H1 (cell line): Measurements from ENCODE around the gene CEP70. TPM values are rescaled to one million over a fixed set of nuclear protein-coding genes. Genes with fewer than 3 reads are reported as not detected.

Experiments
- CTCF ChIA-PET: fragments of 300-600 bp; sonication (Branson Sonifier 250); formaldehyde crosslinking; loops from one replicate; lab custom pipeline; 2021; ENCODE audit not compliant: partially characterized antibody; lab: Charles Lee
- POLR2A ChIA-PET: fragments of 300-600 bp; sonication (Branson Sonifier 250); formaldehyde crosslinking; loops from one replicate; lab custom pipeline; 2021; ENCODE audit warnings: inconsistent platforms; ENCODE audit not compliant: partially characterized antibody; lab: Charles Lee
- DNase-seq, 2 experiments: peaks; one replicate each; pipeline versions ENCODE4 v3.0.0 to v3.0.0-alpha.2; 2010 to 2022; ENCODE audit warnings: low spot score in 2 of 2, low read depth in 1 of 2, mixed read lengths in 1 of 2
- FAIRE-seq: peaks from 2 replicates; lab custom pipeline; 2011; peaks lifted over from hg19 to GRCh38; lab: Jason Lieb, UNC
- H2AFZ ChIP-seq: 2 replicates; pipeline ENCODE4 v1.8.1; 2012; ENCODE audit warnings: low read length, inconsistent platforms
- H2AK5ac ChIP-seq: 2 replicates; pipeline ENCODE4 v1.6.1; 2013; ENCODE audit warnings: low read depth, low read length
- H2BK120ac ChIP-seq: replicated peaks from 2 replicates; pipeline ENCODE3; 2013; ENCODE audit warnings: low read depth, low read length, inconsistent platforms
- H2BK12ac ChIP-seq: 2 replicates; pipeline ENCODE4 v1.6.1; 2013; ENCODE audit warnings: low read depth, low read length
- H2BK15ac ChIP-seq: 2 replicates; pipeline ENCODE4 v1.6.1; 2013; ENCODE audit warnings: low read length
- H2BK20ac ChIP-seq: 2 replicates; pipeline ENCODE4 v1.6.1; 2013; ENCODE audit warnings: low read length
- H2BK5ac ChIP-seq: 2 replicates; pipeline ENCODE4 v1.6.1; 2013; ENCODE audit warnings: low read depth, low read length
- H3K14ac ChIP-seq: 2 replicates; pipeline ENCODE4 v1.6.1; 2013; ENCODE audit warnings: inconsistent platforms; ENCODE audit not compliant: insufficient read length
- H3K18ac ChIP-seq: 2 replicates; pipeline ENCODE4 v1.6.1; 2013; ENCODE audit warnings: low read length; ENCODE audit errors: extremely low read depth
- H3K23ac ChIP-seq: 2 replicates; pipeline ENCODE4 v1.6.1; 2013; ENCODE audit warnings: inconsistent platforms; ENCODE audit not compliant: insufficient read length
- H3K23me2 ChIP-seq: 2 replicates; pipeline ENCODE4 v1.6.1; 2013; ENCODE audit warnings: low read depth, low read length
- H3K27ac ChIP-seq: 2 replicates; pipeline ENCODE4 v1.6.1; 2011; ENCODE audit warnings: low read depth, low read length, inconsistent platforms
- H3K27me3 ChIP-seq, 4 experiments: replicated peaks in 1 of 4; 1 replicate in 1 of 4; 2 replicates in 3 of 4; pipeline versions ENCODE4 v1.6.1 to v1.8.1; 2011 to 2013; ENCODE audit warnings: low read length in 3 of 4, mild to moderate bottlenecking in 3 of 4, inconsistent platforms in 2 of 4, mixed read lengths in 2 of 4, moderate library complexity in 1 of 4; ENCODE audit not compliant: control insufficient read depth in 3 of 4, insufficient read depth in 3 of 4; ENCODE audit errors: extremely low read depth in 1 of 4
- H3K36me3 ChIP-seq, 4 experiments: 2 replicates each; pipeline versions ENCODE4 v1.6.1 to v1.8.1; 2011 to 2013; ENCODE audit warnings: mild to moderate bottlenecking in 4 of 4, low read length in 3 of 4, moderate library complexity in 2 of 4, control low read depth in 1 of 4, inconsistent platforms in 1 of 4; ENCODE audit not compliant: insufficient read depth in 4 of 4, control insufficient read depth in 2 of 4
- H3K4ac ChIP-seq: replicated peaks from 2 replicates; pipeline ENCODE3; 2013; ENCODE audit warnings: low read length, low read depth, mixed read lengths, inconsistent platforms; ENCODE audit not compliant: insufficient read length
- H3K4me1 ChIP-seq, 4 experiments: replicated peaks in 1 of 4; 1 replicate in 1 of 4; 2 replicates in 3 of 4; pipeline versions ENCODE4 v1.6.1 to v1.8.1; 2011 to 2013; ENCODE audit warnings: low read length in 3 of 4, inconsistent platforms in 2 of 4, mixed read lengths in 1 of 4; ENCODE audit not compliant: insufficient read depth in 4 of 4, control insufficient read depth in 3 of 4
- H3K4me2 ChIP-seq, 2 experiments: 2 replicates each; pipeline versions ENCODE4 v1.6.1 to v1.8.1; 2011 to 2013; ENCODE audit warnings: low read depth in 2 of 2, low read length in 2 of 2, control low read depth in 1 of 2, inconsistent platforms in 1 of 2, mild to moderate bottlenecking in 1 of 2; ENCODE audit not compliant: insufficient read depth in 1 of 2
- H3K4me3 ChIP-seq, 4 experiments: fragments of 200-600, 300-600 bp in 1 of 4; sonication (generic), shearing (Covaris generic), sonication (Bioruptor Twin) in 1 of 4; 2 replicates each; pipeline versions ENCODE4 v1.5.1 to v1.8.1; 2011 to 2016; ENCODE audit warnings: low read length in 4 of 4, low read depth in 3 of 4, control low read depth in 2 of 4, inconsistent platforms in 2 of 4, mild to moderate bottlenecking in 2 of 4, mixed read lengths in 1 of 4, moderate library complexity in 1 of 4; ENCODE audit not compliant: insufficient read depth in 2 of 4; ENCODE audit errors: extremely low read depth in 1 of 4
- H3K56ac ChIP-seq: replicated peaks from 2 replicates; pipeline ENCODE3; 2013; ENCODE audit warnings: low read depth, mild to moderate bottlenecking, mixed read lengths, low read length, inconsistent platforms; ENCODE audit not compliant: insufficient read length
- H3K79me1 ChIP-seq: 2 replicates; pipeline ENCODE4 v1.6.1; 2013; ENCODE audit warnings: low read depth, low read length, control low read depth
- H3K79me2 ChIP-seq, 2 experiments: 2 replicates each; pipeline versions ENCODE4 v1.6.1 to v1.8.1; 2012 to 2013; ENCODE audit warnings: low read length in 2 of 2, mild to moderate bottlenecking in 2 of 2, inconsistent platforms in 1 of 2; ENCODE audit not compliant: insufficient read depth in 2 of 2, control insufficient read depth in 1 of 2
- H3K9ac ChIP-seq, 4 experiments: replicated peaks in 1 of 4; 1 replicate in 1 of 4; 2 replicates in 3 of 4; pipeline versions ENCODE4 v1.6.1 to v1.8.1; 2011 to 2013; ENCODE audit warnings: low read depth in 3 of 4, low read length in 3 of 4, control low read depth in 2 of 4, mild to moderate bottlenecking in 2 of 4, moderate library complexity in 2 of 4, inconsistent platforms in 1 of 4; ENCODE audit errors: extremely low read depth in 1 of 4
- H3K9me3 ChIP-seq, 2 experiments: 2 replicates each; pipeline versions ENCODE4 v1.6.1 to v1.8.1; 2012 to 2013; ENCODE audit warnings: mild to moderate bottlenecking in 2 of 2, moderate library complexity in 2 of 2, control low read depth in 1 of 2, inconsistent platforms in 1 of 2, low read depth in 1 of 2, low read length in 1 of 2, mixed read lengths in 1 of 2; ENCODE audit not compliant: insufficient read depth in 2 of 2
- H4K20me1 ChIP-seq, 2 experiments: replicated peaks in 1 of 2; 2 replicates each; pipeline versions ENCODE3 to v1.8.1; 2011 to 2013; ENCODE audit warnings: inconsistent platforms in 2 of 2, low read length in 2 of 2, mild to moderate bottlenecking in 1 of 2; ENCODE audit not compliant: insufficient read depth in 2 of 2, control insufficient read depth in 1 of 2
- H4K5ac ChIP-seq: 2 replicates; pipeline ENCODE4 v1.6.1; 2013; ENCODE audit warnings: low read length, low read depth, mixed read lengths, inconsistent platforms; ENCODE audit not compliant: insufficient read length
- H4K8ac ChIP-seq: 2 replicates; pipeline ENCODE4 v1.8.0; 2013; ENCODE audit warnings: mild to moderate bottlenecking, moderate library complexity, low read length, inconsistent platforms; ENCODE audit not compliant: insufficient read depth; ENCODE audit errors: extremely low read depth
- H4K91ac ChIP-seq: replicated peaks from 2 replicates; pipeline ENCODE3; 2013; ENCODE audit warnings: low read length, mixed read lengths, inconsistent platforms; ENCODE audit not compliant: insufficient read length
- ASH2L ChIP-seq: fragments of 200-600, 300-600 bp; sonication (generic); IDR thresholded peaks from one replicate; pipeline ENCODE4 v1.7.1; 2017; ENCODE audit warnings: low read length
- BACH1 ChIP-seq: IDR thresholded peaks from 2 replicates; pipeline ENCODE4 v1.6.1; 2012; ENCODE audit warnings: low read length, improper control_type of control experiment
- CBX8 ChIP-seq: fragments of 300-800, 300-1000 bp; sonication (generic); IDR thresholded peaks from 2 replicates; pipeline ENCODE4 v1.7.1; 2016; ENCODE audit warnings: low read depth, low read length, borderline replicate concordance
- CHD2 ChIP-seq: IDR thresholded peaks from 2 replicates; pipeline ENCODE4 v1.6.1; 2012; ENCODE audit warnings: low read length, improper control_type of control experiment
- GTF2F1 ChIP-seq: IDR thresholded peaks from 2 replicates; pipeline ENCODE4 v1.6.1; 2012; ENCODE audit warnings: low read depth, low read length, improper control_type of control experiment, borderline replicate concordance
- MAX ChIP-seq: IDR thresholded peaks from 2 replicates; pipeline ENCODE4 v1.6.1; 2012; ENCODE audit warnings: inconsistent platforms
- POLR2A ChIP-seq, 2 experiments: IDR thresholded peaks; 1 replicate in 1 of 2; 2 replicates in 1 of 2; pipeline ENCODE4 v1.6.1; 2011; ENCODE audit warnings: low read depth in 2 of 2, low read length in 2 of 2, mild to moderate bottlenecking in 2 of 2; ENCODE audit errors: control extremely low read depth in 1 of 2
- RXRA ChIP-seq: IDR thresholded peaks from 2 replicates; pipeline ENCODE4 v1.6.1; 2011; ENCODE audit warnings: low read depth, mild to moderate bottlenecking, low read length, moderate library complexity; ENCODE audit not compliant: insufficient read depth
- SIN3A ChIP-seq, 2 experiments: IDR thresholded peaks in 1 of 2; conservative IDR thresholded peaks in 1 of 2; 2 replicates each; pipeline ENCODE4 v1.6.1; 2011 to 2012; ENCODE audit warnings: low read length in 2 of 2, improper control_type of control experiment in 1 of 2, low read depth in 1 of 2, mild to moderate bottlenecking in 1 of 2
- SIX5 ChIP-seq: IDR thresholded peaks from 2 replicates; pipeline ENCODE4 v1.6.1; 2011; ENCODE audit warnings: mild to moderate bottlenecking, low read depth, low read length
- TCF12 ChIP-seq: IDR thresholded peaks from 2 replicates; pipeline ENCODE4 v1.6.1; 2011; ENCODE audit warnings: low read depth, mild to moderate bottlenecking, low read length
- WGBS, 2 experiments: shearing (Covaris generic) in 1 of 2; methylation state at CpG; one replicate each; pipeline versions ENCODE4 v1.1.6 to v1.1.7; 2013 to 2015; ENCODE audit warnings: low lambda C conversion rate in 2 of 2, mixed read lengths in 2 of 2, inconsistent platforms in 1 of 2, low coverage in 1 of 2, missing lambda C conversion rate in 1 of 2; ENCODE audit not compliant: insufficient replicate concordance in 2 of 2, insufficient coverage in 1 of 2, insufficient read length in 1 of 2; ENCODE audit errors: extremely low coverage in 1 of 2, missing lambda C conversion rate in 1 of 2; 5-methylcytosine and 5-hydroxymethylcytosine counted together
- polyA plus RNA-seq, 7 experiments: library from polyadenylated mRNA; depleted of rRNA in 3 of 7; stranded (reverse) in 5 of 7; unstranded in 2 of 7; fragments of >200 nt in 5 of 7; fragments of 200-250 nt in 2 of 7; gene quantifications; 1 replicate in 5 of 7; 2 replicates in 1 of 7; 4 replicates in 1 of 7; pipeline versions ENCODE4 v1.2.1 to v1.2.3, GENCODE V29; 2011 to 2013; ENCODE audit warnings: missing spikeins in 2 of 7, mixed read lengths in 2 of 7
- total RNA-seq: library from RNA; stranded (reverse); fragmentation: NEBNext Ultra II Directional; extraction: Animal tissue kit (Norgen Biotek cat#: 25700); gene quantifications from 2 replicates; pipeline ENCODE4 v1.2.1, GENCODE V29; 2021
- TF ChIP-seq, protein P1 (sequence below), 3 experiments: IDR thresholded peaks; 1 replicate in 2 of 3; 2 replicates in 1 of 3; pipeline versions ENCODE4 v1.5.1 to v1.6.1; 2011; ENCODE audit warnings: low read length in 3 of 3, mild to moderate bottlenecking in 3 of 3, inconsistent platforms in 2 of 3, low read depth in 1 of 3, moderate library complexity in 1 of 3; ENCODE audit not compliant: insufficient read depth in 1 of 3; ENCODE audit errors: control extremely low read depth in 1 of 3

The CEP70 gene
- total and polyA plus RNA-seq, 2 of the 8 experiments (the other 6 are each of a cell fraction or from before 2014, with no cell fraction given), result 3.9 to 26.2 TPM

GRCh38 chr3:138591392-138591791 lies 2.7 kb downstream of the CEP70 start:
- Histone ChIP-seq H3K4me3 (no peak overlapping the region), H3K23me2 (peaks cover 7% of the 10 kb centered on the region; the same call in 1 of the 2 replicates), H3K79me2 (peaks cover 0 to 5% of the 10 kb centered on the region in 2 experiments; a peak in 1 of 4 replicates), H4K91ac (no peak overlapping the region), H3K56ac (no peak overlapping the region), H3K4ac (no peak overlapping the region), H2BK15ac (no peak overlapping the region), H2AK5ac (no peak overlapping the region), H3K14ac (no peak overlapping the region), H2BK5ac (no peak overlapping the region), H4K8ac (no peak overlapping the region), H3K4me1 (peaks cover 0 to 5% (median 3%) of the 10 kb centered on the region in 4 experiments; a peak in 3 of 7 replicates), H3K27me3 (no peaks in the 10 kb centered on the region), H3K79me1 (no peaks in the 10 kb centered on the region), H2BK12ac (no peak overlapping the region), H3K9ac (no peak overlapping the region), H3K23ac (no peak overlapping the region), H3K18ac (no peak overlapping the region), H3K27ac (no peak overlapping the region), H4K20me1 (no peaks in the 10 kb centered on the region), H4K5ac (no peak overlapping the region), H2BK120ac (no peak overlapping the region), H2AFZ (no peak overlapping the region), H3K4me2 (no peak overlapping the region), H3K9me3 (no peaks in the 10 kb centered on the region), H3K36me3 (peaks cover 0 to 7% (median 0%) of the 10 kb centered on the region in 4 experiments; a peak in 2 of 8 replicates), H2BK20ac (no peak overlapping the region)
- CTCF ChIA-PET, result interaction anchor here (1.2 to 5.1 kb wide), 5 partner anchors 11 to 330 kb away, joined by 4 to 80 read pairs (median 5); no protein-coding TSS in a partner anchor
- DNase-seq (no peak), FAIRE-seq (no peak)
- 68% methylated on average over 1 of the region's 1 CpG; no CpG with 5 or more reads in 1 of the 2 experiments for WGBS, 2 experiments
- POLR2A ChIA-PET, result interaction anchor here (0.6 to 1.2 kb wide), 3 partner anchors 12 to 523 kb away, joined by 3 to 4 read pairs (median 3); no protein-coding TSS in a partner anchor
- TF ChIP-seq CBX8 (no peak), RXRA (no peak), BACH1 (no peak), GTF2F1 (no peak), ASH2L (no peak), TCF12 (no peak), SIX5 (no peak), SIN3A (conservative IDR thresholded peaks at IDR 0.05 in 1 of 2, IDR thresholded peaks at IDR 0.05 in 1 of 2; ENCODE audit: low read depth in 1 of 2, low read length in 2 of 2) (no peak), POLR2A (IDR thresholded peaks at IDR 0.05; ENCODE audit: control extremely low read depth in 1 of 2, low read depth in 2 of 2, low read length in 2 of 2) (no peak), MAX (no peak), CHD2 (no peak)
- TF ChIP-seq, protein P1, sequence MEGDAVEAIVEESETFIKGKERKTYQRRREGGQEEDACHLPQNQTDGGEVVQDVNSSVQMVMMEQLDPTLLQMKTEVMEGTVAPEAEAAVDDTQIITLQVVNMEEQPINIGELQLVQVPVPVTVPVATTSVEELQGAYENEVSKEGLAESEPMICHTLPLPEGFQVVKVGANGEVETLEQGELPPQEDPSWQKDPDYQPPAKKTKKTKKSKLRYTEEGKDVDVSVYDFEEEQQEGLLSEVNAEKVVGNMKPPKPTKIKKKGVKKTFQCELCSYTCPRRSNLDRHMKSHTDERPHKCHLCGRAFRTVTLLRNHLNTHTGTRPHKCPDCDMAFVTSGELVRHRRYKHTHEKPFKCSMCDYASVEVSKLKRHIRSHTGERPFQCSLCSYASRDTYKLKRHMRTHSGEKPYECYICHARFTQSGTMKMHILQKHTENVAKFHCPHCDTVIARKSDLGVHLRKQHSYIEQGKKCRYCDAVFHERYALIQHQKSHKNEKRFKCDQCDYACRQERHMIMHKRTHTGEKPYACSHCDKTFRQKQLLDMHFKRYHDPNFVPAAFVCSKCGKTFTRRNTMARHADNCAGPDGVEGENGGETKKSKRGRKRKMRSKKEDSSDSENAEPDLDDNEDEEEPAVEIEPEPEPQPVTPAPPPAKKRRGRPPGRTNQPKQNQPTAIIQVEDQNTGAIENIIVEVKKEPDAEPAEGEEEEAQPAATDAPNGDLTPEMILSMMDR (IDR thresholded peaks at IDR 0.05; ENCODE audit: control extremely low read depth in 1 of 3, insufficient read depth in 1 of 3, low read depth in 1 of 3, low read length in 3 of 3), result no peak
